H9 (cell line): Measurements from ENCODE around the gene ORAI3. TPM values are rescaled to one million over a fixed set of nuclear protein-coding genes. Genes with fewer than 3 reads are reported as not detected.

Experiments
- DNase-seq: peaks from one replicate; pipeline ENCODE4 v3.0.0-alpha.2; 2017
- H2AFZ ChIP-seq: one replicate; pipeline ENCODE4 v1.6.1; 2013; ENCODE audit warnings: mild to moderate bottlenecking, low read length, control low read depth, moderate library complexity
- H2AK5ac ChIP-seq: 2 replicates; pipeline ENCODE4 v1.6.1; 2013; ENCODE audit warnings: low read length, control low read depth, mixed read lengths; ENCODE audit not compliant: insufficient read length
- H2BK120ac ChIP-seq: one replicate; pipeline ENCODE4 v1.6.1; 2013; ENCODE audit warnings: low read depth, mild to moderate bottlenecking, low read length, control low read depth, inconsistent platforms; ENCODE audit not compliant: poor library complexity, severe bottlenecking
- H2BK12ac ChIP-seq: 2 replicates; pipeline ENCODE4 v1.6.1; 2013; ENCODE audit warnings: low read length, control low read depth, mixed read lengths, low read depth; ENCODE audit not compliant: insufficient read length
- H2BK15ac ChIP-seq: 2 replicates; pipeline ENCODE4 v1.6.1; 2013; ENCODE audit warnings: low read depth, low read length, control low read depth
- H2BK20ac ChIP-seq: one replicate; pipeline ENCODE4 v1.6.1; 2013; ENCODE audit warnings: low read depth, mild to moderate bottlenecking, low read length, control low read depth, inconsistent platforms; ENCODE audit not compliant: poor library complexity, severe bottlenecking
- H2BK5ac ChIP-seq: 2 replicates; pipeline ENCODE4 v1.6.1; 2013; ENCODE audit warnings: low read length, control low read depth, mixed read lengths; ENCODE audit not compliant: insufficient read length
- H3K14ac ChIP-seq: 2 replicates; pipeline ENCODE4 v1.6.1; 2013; ENCODE audit warnings: low read length, control low read depth; ENCODE audit not compliant: insufficient read depth
- H3K18ac ChIP-seq: 2 replicates; pipeline ENCODE4 v1.6.1; 2013; ENCODE audit warnings: low read depth, mild to moderate bottlenecking, mixed read lengths, low read length, control low read depth; ENCODE audit not compliant: insufficient read length
- H3K23ac ChIP-seq: 2 replicates; pipeline ENCODE4 v1.6.1; 2013; ENCODE audit warnings: low read length, control low read depth, mixed read lengths, low read depth; ENCODE audit not compliant: insufficient read length
- H3K23me2 ChIP-seq: 2 replicates; pipeline ENCODE4 v1.6.1; 2013; ENCODE audit warnings: low read depth, mild to moderate bottlenecking, mixed read lengths, low read length, control low read depth; ENCODE audit not compliant: insufficient read length, poor library complexity, severe bottlenecking
- H3K27ac ChIP-seq: 2 replicates; pipeline ENCODE4 v1.5.1; 2013; ENCODE audit warnings: low read length, control low read depth, mixed read lengths, low read depth; ENCODE audit not compliant: insufficient read length
- H3K27me3 ChIP-seq: 2 replicates; pipeline ENCODE4 v1.6.1; 2013; ENCODE audit warnings: low read length, control low read depth, inconsistent platforms; ENCODE audit not compliant: insufficient read depth
- H3K4ac ChIP-seq: 2 replicates; pipeline ENCODE4 v1.6.1; 2013; ENCODE audit warnings: low read depth, mild to moderate bottlenecking, control low read depth, inconsistent platforms, low read length, moderate library complexity
- H3K4me1 ChIP-seq: 2 replicates; pipeline ENCODE4 v1.6.1; 2013; ENCODE audit warnings: low read length, control low read depth, inconsistent platforms; ENCODE audit not compliant: insufficient read depth
- H3K4me2 ChIP-seq: 2 replicates; pipeline ENCODE4 v1.6.1; 2013; ENCODE audit warnings: low read length, control low read depth, mixed read lengths; ENCODE audit not compliant: insufficient read length, insufficient read depth
- H3K56ac ChIP-seq: 2 replicates; pipeline ENCODE4 v1.6.1; 2013; ENCODE audit warnings: low read depth, mild to moderate bottlenecking, mixed read lengths, low read length, control low read depth; ENCODE audit not compliant: insufficient read length
- H3K79me1 ChIP-seq: 2 replicates; pipeline ENCODE4 v1.6.1; 2013; ENCODE audit warnings: low read depth, mild to moderate bottlenecking, moderate library complexity, low read length, control low read depth, inconsistent platforms; ENCODE audit not compliant: insufficient read depth, poor library complexity, severe bottlenecking
- H3K79me2 ChIP-seq: 2 replicates; pipeline ENCODE4 v1.6.1; 2013; ENCODE audit warnings: low read length, control low read depth, inconsistent platforms; ENCODE audit not compliant: insufficient read depth
- H3K9ac ChIP-seq: 2 replicates; pipeline ENCODE4 v1.6.1; 2013; ENCODE audit warnings: low read length, control low read depth, mixed read lengths; ENCODE audit not compliant: insufficient read length; ENCODE audit errors: extremely low read depth
- H3K9me3 ChIP-seq: one replicate; pipeline ENCODE4 v1.6.1; 2013; ENCODE audit warnings: low read depth, low read length, inconsistent platforms; ENCODE audit not compliant: control insufficient read depth
- H3T11ph ChIP-seq: one replicate; pipeline ENCODE4 v1.6.1; 2013; ENCODE audit warnings: mild to moderate bottlenecking, low read length, control low read depth, inconsistent platforms
- H4K20me1 ChIP-seq: one replicate; pipeline ENCODE4 v1.6.1; 2013; ENCODE audit not compliant: control insufficient read depth, insufficient read length, insufficient read depth
- H4K5ac ChIP-seq: 2 replicates; pipeline ENCODE4 v1.6.1; 2013; ENCODE audit warnings: low read depth, mild to moderate bottlenecking, mixed read lengths, low read length, control low read depth; ENCODE audit not compliant: insufficient read length
- H4K8ac ChIP-seq: replicated peaks from 2 replicates; pipeline ENCODE4 v1.6.1; 2013; ENCODE audit warnings: low read length, control low read depth, mixed read lengths, low read depth; ENCODE audit not compliant: insufficient read length
- H4K91ac ChIP-seq: 2 replicates; pipeline ENCODE4 v1.6.1; 2013; ENCODE audit warnings: low read depth, mild to moderate bottlenecking, moderate library complexity, mixed read lengths, low read length, control low read depth; ENCODE audit not compliant: insufficient read length
- H3K27ac Mint-ChIP-seq, 3 experiments: 2 replicates in 2 of 3; 3 replicates in 1 of 3; pipeline ENCODE4 v1.8.0; 2020 to 2021; ENCODE audit warnings: mixed read lengths in 3 of 3, mild to moderate bottlenecking in 1 of 3, moderate library complexity in 1 of 3
- H3K27me3 Mint-ChIP-seq: 2 replicates; pipeline ENCODE4 v1.8.0; 2021; ENCODE audit warnings: low read depth, mild to moderate bottlenecking, moderate library complexity, mixed read lengths
- H3K36me3 Mint-ChIP-seq, 3 experiments: 2 replicates in 2 of 3; 3 replicates in 1 of 3; pipeline ENCODE4 v1.8.0; 2020 to 2021; ENCODE audit warnings: low read depth in 3 of 3, mixed read lengths in 3 of 3; ENCODE audit not compliant: insufficient read depth in 1 of 3
- H3K4me1 Mint-ChIP-seq, 2 experiments: 2 replicates each; pipeline ENCODE4 v1.8.0; 2020; ENCODE audit warnings: mixed read lengths in 2 of 2
- H3K4me3 Mint-ChIP-seq, 2 experiments: 2 replicates in 1 of 2; 3 replicates in 1 of 2; pipeline ENCODE4 v1.8.0; 2020 to 2021; ENCODE audit warnings: mild to moderate bottlenecking in 2 of 2, mixed read lengths in 2 of 2, moderate library complexity in 1 of 2
- H3K9me3 Mint-ChIP-seq, 2 experiments: 2 replicates in 1 of 2; 3 replicates in 1 of 2; pipeline ENCODE4 v1.8.0; 2020; ENCODE audit warnings: mild to moderate bottlenecking in 2 of 2, mixed read lengths in 2 of 2, moderate library complexity in 1 of 2
- WGBS: extraction: QIAGEN DNeasy Blood & Tissue Kit; methylation state at CpG from one replicate; pipeline ENCODE4 v1.1.7; 2013; ENCODE audit warnings: missing lambda C conversion rate, low lambda C conversion rate, mixed read lengths; ENCODE audit not compliant: insufficient read length; ENCODE audit errors: extremely low coverage; 5-methylcytosine and 5-hydroxymethylcytosine counted together
- total RNA-seq: library from RNA; stranded (reverse); gene quantifications from 2 replicates; pipeline ENCODE4 v1.2.1, GENCODE V29; 2021
- TF ChIP-seq, protein P1 (sequence below): fragments of 200-600 bp; sonication (generic); conservative IDR thresholded peaks from 3 replicates; pipeline ENCODE4 v1.8.0; 2021; ENCODE audit warnings: antibody characterized with exemption, mild to moderate bottlenecking

ORAI3 gene
- total RNA-seq, 1 experiment from 2014 or later = 6.9 TPM

DNA sequence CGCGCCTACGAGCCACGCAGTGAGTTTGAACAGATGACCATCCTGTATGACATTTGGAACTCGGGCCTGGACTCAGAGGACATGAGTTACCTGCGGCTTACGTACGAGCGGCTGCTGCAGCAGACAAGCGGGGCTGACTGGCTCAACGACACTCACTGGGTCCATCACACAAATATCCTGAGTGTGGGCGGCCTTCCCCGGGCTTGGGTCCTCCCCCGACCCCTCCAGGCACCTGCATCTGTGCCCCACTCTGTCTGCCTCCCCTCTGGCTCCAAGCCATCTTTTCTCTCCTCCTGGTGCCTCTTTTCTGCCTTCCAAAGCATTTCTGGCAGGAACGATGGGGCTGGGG, 31.1 kb downstream of the ORAI3 start:
- H3K79me2 ChIP-seq = no peaks in the 10 kb centered on the region
- H4K91ac ChIP-seq = no peak overlapping the region
- no peaks in the 10 kb centered on the region for H4K20me1 ChIP-seq
- Mint-ChIP-seq H3K36me3 (peaks cover 37 to 71% (median 67%) of the 10 kb centered on the region in 3 experiments), H3K27ac (no peak overlapping the region), H3K4me1 (no peaks in the 10 kb centered on the region), H3K9me3 (no peaks in the 10 kb centered on the region; a peak in 1 of 5 replicates), H3K4me3 (no peak overlapping the region), H3K27me3 (no peaks in the 10 kb centered on the region; the same call in 1 of the 2 replicates)
- H2BK12ac ChIP-seq = no peak overlapping the region
- no peak overlapping the region for H4K8ac ChIP-seq
- no peak overlapping the region for H2AK5ac ChIP-seq
- H2BK5ac ChIP-seq = no peak overlapping the region
- H3T11ph ChIP-seq = no peak overlapping the region
- no peak overlapping the region for H3K23ac ChIP-seq
- no peak overlapping the region for H3K4ac ChIP-seq
- TF ChIP-seq, protein P1, sequence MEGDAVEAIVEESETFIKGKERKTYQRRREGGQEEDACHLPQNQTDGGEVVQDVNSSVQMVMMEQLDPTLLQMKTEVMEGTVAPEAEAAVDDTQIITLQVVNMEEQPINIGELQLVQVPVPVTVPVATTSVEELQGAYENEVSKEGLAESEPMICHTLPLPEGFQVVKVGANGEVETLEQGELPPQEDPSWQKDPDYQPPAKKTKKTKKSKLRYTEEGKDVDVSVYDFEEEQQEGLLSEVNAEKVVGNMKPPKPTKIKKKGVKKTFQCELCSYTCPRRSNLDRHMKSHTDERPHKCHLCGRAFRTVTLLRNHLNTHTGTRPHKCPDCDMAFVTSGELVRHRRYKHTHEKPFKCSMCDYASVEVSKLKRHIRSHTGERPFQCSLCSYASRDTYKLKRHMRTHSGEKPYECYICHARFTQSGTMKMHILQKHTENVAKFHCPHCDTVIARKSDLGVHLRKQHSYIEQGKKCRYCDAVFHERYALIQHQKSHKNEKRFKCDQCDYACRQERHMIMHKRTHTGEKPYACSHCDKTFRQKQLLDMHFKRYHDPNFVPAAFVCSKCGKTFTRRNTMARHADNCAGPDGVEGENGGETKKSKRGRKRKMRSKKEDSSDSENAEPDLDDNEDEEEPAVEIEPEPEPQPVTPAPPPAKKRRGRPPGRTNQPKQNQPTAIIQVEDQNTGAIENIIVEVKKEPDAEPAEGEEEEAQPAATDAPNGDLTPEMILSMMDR = no peak
- H2BK20ac ChIP-seq = no peak overlapping the region
- no peaks in the 10 kb centered on the region for H3K79me1 ChIP-seq
- H3K9me3 ChIP-seq = no peaks in the 10 kb centered on the region
- no peak overlapping the region for H3K18ac ChIP-seq
- no peak for DNase-seq
- no peak overlapping the region for H4K5ac ChIP-seq
- no peak overlapping the region for H3K14ac ChIP-seq
- H3K4me1 ChIP-seq = no peaks in the 10 kb centered on the region
- no peaks in the 10 kb centered on the region for H3K27me3 ChIP-seq
- WGBS = no CpG with 5 or more reads among the region's 15 CpGs
- H3K9ac ChIP-seq = no peak overlapping the region
- H2BK120ac ChIP-seq = no peak overlapping the region
- no peak overlapping the region for H2AFZ ChIP-seq
- no peak overlapping the region for H2BK15ac ChIP-seq
- H3K4me2 ChIP-seq = no peak overlapping the region
- no peak overlapping the region for H3K56ac ChIP-seq
- no peaks in the 10 kb centered on the region for H3K23me2 ChIP-seq
- no peak overlapping the region for H3K27ac ChIP-seq
